GM21423 (cell line): ENCODE measurements around the gene RNF113B.

Experiments used
- ATAC-seq: cut with Tn5 transposase; IDR thresholded peaks from one replicate; pipeline ENCODE4 v1.9.1; 2021; ENCODE audit warnings: mild to moderate bottlenecking, moderate library complexity; ENCODE audit not compliant: unreplicated experiment

Gene RNF113B

DNA sequence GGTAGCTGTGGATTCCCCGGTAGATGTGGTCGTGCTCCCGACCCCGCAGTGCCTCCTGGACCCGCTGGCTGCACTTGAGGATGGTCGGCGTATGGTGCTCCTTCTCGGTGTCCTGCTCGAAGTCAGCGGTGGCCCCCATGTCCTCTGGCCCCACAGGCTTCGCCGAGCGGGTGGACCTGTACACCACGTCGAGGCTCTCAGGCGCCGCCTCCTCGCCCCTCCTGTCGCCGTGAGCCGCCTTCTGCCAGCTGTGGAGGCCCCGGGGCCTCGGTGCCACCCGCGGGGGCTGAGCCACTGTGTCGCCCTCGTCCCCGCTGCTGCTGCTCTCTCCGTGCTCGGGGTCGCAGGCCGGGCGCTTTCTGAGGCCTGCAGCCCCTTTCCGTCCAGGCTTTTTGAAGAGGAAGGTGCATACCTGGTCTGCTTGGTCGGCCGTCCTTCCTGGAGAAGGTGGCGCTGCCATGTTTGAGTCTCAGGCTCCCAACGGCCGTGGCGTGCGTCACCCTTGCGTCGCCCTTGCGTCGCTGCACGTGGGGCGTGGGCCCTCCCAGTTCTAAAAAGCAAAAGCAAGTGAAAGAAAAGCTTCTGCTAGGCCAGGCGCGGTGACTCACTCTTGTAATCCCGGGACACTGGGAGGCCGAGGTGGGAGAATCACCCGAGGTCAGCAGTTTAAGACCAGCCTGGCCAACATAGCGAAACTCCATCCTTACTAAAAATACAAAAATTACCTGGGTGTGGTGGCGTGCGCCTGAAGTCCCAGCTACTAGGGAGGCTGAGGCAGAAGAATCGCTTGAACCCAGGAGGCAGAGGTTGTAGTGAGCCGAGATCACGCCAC, at the start of gene RNF113B:
Gene RNF113B (minus strand): TSS at position 493 of the 832 bp plus-strand sequence. CDS start 33 bp downstream, at position 460.
- no peak for ATAC-seq

DNA sequence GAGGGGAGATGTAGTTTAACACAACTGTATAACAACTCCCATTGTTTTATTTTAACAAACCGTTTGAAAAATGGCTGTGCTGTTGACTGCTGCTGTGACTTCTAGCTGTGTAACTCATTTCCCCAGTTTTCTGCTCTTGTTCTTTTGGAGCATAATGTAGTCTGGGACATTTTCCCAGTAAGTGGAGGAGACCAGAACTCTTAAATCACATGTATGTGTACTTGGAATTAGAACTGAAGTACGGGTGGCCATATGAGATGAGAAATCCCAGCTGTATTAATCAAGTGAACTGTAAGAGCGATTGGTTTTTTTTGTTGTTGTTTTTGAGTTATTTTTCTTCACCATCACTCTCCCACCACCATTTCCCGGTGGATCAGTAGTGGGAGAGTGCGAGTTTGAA, 49.4 kb upstream of the RNF113B start:
- ATAC-seq = no peak

GRCh38 chr13:98225036-98225940, 48.2 kb upstream of the RNF113B start:
- ATAC-seq = no peak

- no peak for ATAC-seq
Measured at GRCh38 chr13:98224557-98224956, 47.5 kb upstream of the RNF113B start.

- no peak for ATAC-seq
Measured at GRCh38 chr13:98223741-98224140, 46.7 kb upstream of the RNF113B start.

DNA sequence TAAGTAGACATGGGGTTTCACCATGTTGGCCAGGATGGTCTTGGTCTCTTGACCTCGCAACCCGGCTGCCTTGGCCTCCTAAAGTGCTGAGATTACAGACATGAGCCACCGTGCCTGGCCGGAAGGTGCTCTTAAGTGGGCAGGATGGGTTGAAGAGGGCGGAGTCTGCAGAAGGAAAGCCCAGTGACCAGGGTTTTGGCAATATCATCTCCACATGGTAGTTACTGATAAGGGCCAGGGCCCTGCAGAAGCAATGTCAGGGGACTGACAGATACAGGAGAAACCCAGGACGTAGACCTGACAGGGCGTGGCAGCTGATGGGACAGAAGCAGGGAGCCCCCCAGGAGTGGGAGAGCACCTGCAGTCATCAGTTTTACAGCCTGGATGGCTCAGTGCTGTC, 45.7 kb upstream of the RNF113B start:
- ATAC-seq = no peak

DNA sequence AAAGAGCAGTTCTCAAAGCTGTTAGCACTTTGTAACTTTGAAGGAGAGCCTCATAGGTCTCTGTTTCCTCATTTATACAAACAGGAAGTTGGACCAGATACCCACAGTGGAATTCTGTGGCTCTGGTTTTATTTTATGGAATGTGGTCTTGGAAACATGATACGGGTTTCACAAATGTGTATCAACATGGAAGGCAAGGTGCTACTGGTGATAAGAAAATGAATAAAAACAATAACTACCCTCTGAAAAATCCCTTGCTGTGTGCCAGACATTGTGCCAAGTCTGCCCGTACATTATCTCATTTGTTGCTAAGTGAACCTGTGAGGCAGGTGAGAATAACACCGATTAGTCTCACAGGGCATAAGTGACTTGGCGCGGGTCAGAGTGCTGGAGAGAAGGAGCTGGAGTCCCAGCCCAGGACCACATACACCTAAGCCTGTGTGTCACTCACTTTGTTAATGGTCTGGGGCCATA, 45.0 kb upstream of the RNF113B start:
- ATAC-seq = no peak

DNA sequence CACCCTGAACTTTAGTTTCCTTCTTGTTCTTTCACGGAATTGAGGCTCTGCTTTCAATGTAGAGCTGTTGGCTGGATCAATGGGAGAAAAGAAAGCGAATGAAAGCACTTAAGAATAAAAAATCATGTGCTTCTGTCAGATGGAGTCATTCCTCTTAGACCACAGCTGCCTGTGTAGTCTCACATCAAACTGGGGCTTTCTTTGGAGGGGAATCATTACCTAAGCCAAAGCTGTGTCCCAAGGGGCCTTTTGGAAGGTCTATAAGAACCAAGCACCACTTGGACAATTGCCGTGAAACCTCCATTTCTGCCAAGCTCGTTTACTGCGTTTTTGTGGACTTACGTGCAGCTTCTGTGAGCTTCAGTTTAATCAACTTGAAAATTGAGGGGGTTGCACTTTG, 44.2 kb upstream of the RNF113B start:
- no peak for ATAC-seq

DNA sequence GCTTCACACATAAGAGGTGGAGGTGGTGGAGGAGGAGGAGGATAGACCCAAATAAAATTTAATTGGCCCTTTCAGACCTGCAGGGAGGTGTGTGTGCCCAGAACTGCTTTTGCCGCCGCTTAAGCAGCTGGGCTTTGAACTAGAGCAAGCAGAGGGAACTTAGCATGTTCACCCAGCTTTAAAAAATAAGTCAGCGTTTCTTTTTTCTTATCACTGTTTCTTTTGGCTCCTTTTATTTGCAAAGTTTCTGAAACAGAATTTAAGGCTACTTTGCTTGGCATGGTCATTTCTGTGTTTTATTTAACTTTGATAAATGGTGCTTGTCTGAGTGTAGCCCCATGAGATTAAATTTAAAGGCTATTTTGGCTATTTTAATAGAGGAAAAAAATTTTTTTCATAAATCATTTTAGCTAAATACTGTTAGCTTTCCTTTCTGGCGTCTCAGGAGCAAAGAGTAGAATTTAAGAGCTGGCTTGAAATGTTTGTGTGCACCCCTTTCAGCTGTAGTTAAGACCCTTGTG, 43.3 kb upstream of the RNF113B start:
- no peak for ATAC-seq

DNA sequence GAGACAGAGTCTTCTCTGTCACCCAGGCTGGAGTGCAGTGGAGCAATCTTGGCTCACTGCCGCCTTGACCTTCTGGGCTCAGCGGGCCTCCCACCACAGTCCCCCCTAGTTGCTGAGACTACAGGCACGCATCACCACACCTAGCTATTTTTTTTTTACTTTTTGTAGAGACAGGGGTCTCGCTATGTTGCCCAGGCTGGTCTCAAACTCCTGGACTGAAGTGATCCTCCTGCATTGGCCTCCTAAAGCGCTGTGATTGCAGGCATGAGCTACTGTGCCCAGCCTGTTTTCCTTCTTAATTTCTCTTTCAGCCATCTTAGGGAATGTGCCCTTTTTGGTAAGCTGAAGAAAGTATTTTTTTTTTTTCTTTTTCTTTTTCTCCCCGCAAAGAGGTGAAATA, 42.6 kb upstream of the RNF113B start:
- ATAC-seq = no peak

GRCh38 chr13:98217597-98217996, 40.5 kb upstream of the RNF113B start:
- no peak for ATAC-seq

DNA sequence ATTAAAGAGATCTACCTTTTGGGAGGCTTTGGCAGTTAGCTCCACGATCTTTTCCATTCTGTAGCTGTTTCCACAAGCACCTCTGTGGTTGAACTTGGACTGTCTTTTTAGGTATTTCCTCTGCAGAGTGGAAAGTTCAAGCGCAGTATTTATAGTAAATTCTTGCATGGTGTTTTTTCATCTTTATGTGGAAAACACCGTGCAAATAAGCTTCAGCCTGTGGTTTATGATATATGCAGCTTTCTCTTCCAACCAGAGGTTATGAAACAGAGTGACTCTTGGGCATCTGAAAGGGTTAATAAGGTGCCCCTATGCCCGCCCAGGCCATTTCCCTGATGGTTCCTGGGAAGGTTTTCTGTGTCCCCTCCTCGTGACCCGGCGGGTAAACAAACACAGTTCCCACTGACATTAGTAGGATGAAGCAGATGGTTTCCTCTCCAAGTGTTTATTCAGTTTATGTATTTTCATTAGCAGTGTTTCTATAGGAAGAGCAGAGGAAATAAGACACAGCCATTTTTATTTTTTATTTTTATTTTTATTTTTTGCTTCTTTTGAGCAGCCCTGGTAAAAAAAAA, 39.7 kb upstream of the RNF113B start:
- ATAC-seq = no peak

DNA sequence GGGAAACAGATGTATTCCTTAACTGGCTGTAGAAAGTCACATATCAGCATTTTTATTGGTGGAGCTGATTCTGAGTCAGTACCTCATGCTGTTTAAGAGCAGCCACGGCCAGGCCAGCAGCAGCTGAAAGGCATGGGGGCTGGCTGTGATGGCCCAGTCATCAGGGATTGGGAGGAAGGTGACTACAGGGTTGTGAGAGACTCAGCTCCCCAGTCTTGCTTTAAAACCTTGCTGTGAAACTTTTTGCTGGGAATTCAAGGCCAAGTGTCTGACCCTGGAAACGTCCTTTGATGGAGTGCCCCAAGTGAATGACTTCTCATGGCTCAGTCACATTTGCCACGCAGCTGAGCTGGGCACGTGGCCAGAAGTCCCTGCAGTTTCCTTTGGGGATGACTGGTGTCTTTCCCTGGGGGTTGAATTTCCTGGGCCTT, 39.1 kb upstream of the RNF113B start:
- no peak for ATAC-seq

- ATAC-seq = no peak
Measured at GRCh38 chr13:98215508-98215907, 38.4 kb upstream of the RNF113B start.

DNA sequence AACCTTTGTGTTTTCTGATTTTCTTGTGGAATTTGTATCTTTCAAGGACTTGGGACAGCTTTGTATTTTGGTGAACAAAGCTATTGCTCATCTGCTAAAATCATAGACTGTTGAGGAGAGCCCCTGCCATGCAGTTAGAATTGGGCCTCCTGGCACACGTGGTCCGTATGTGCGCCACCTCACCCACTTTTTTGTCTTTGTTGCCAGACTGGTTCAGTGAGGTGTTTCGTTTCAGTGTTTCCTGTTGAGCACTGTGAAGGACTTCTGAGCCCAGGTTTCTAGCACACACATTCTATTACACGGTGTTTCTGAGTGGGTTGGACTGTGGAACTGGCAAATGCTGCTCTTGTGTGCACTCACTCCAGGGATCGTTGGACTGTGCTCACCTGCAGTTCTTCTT, 37.6 kb upstream of the RNF113B start:
- no peak for ATAC-seq

GRCh38 chr13:98214008-98214643, 37.1 kb upstream of the RNF113B start:
- no peak for ATAC-seq

- ATAC-seq = no peak
Measured at GRCh38 chr13:98213354-98213753, 36.3 kb upstream of the RNF113B start.

DNA sequence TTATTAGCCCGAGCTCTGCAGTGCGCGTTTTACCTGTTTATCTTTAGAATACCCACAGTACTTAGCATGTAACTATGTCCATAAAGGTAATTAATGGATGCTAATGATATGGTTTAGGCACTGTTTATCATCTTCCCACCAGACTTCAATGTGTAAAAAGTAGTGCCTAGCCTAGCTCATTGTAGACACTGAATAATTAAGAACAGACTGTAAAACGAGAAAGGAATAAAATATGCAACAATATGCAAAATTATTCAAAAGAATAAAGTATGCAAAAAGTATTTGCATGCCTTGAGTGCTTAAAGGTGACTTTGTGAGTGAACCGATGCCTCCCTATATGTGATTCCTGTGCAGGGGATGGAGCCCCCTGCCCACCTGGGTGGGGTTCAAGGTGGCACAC, 35.7 kb upstream of the RNF113B start:
- ATAC-seq = no peak

- ATAC-seq = no peak
Measured at GRCh38 chr13:98208606-98209005, 31.5 kb upstream of the RNF113B start.

GRCh38 chr13:98207416-98207815, 30.3 kb upstream of the RNF113B start:
- no peak for ATAC-seq

DNA sequence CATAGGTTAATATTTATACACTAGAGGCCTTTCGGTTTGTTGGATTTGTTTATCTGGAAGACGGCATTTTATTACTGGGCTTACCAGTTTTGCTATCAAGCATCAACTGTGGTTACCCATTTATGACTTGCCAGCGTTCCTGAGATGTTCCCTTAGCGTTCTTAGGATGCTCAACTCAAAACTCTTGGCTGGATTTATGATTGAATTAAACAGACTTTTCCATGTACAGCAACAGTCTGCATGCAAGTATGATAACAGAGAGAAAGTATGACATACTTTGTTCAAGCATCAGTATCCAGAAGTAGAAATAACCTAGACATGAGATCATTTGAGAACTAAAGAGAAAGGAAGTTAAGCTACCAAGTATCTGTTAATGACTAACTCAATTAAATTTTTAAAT, 29.9 kb upstream of the RNF113B start:
- ATAC-seq = no peak
